ENCODE data around the gene KRT38.

DNA sequence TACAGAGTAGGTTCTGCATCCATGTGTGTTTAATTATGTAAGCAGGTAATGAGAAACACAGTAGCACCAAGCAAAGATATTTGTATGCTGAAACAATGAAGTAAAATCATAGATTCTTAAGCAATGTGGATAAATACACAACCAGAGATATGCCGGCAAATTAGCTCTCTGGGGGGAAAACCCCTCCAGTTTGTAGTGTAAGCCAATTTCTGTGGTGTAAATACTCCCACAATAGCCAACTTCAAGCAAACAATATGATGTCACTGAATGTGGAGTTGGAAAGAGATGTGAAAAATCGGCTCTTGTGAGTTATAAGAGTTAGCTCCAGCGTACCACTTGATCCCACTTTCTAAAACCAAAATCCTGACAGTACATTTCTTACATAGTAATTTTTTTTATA is 3.9 kb upstream of the KRT38 start:
- TF ChIP-seq CTCF (IDR thresholded peaks at IDR 0.05) (no peak), POLR2A (IDR thresholded peaks at IDR 0.05) (no peak)
